ENCODE measurements around the gene FMOD. TPM values are rescaled to one million over a fixed set of nuclear protein-coding genes. Genes with fewer than 3 reads are reported as not detected.

The FMOD gene
- polyA plus RNA-seq, 3 donors: not detected

DNA sequence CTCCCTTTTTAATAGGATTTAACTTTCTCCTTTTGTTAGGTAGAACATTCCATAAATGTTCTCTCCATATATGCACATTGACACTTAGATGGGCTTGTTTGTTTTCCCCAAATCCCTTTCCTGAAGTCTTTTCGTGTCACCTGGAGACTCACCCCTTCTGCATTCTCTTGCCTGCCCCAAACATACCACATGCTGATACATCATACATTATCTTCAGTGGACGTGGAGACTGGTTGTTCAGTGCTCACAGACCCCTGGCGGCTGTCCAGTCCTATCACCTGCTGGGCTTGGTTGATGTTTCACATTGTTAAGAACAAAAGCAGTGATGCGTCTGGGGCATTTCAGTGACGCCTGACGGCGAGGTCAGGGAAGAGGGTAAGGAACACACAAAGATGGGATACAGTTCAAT, 22.2 kb downstream of the FMOD start:
- Histone ChIP-seq H3K27me3 (ENCODE audit: control insufficient read depth in 2 of 2, insufficient read depth in 2 of 2, low read length in 2 of 2) (no peaks in the 10 kb centered on the region), H3K9ac (ENCODE audit: insufficient read depth, low read length, poor library complexity, severe bottlenecking) (no peak overlapping the region), H3K4me3 (replicated peaks in 1 of 3; ENCODE audit: low read depth in 2 of 3, low read length in 3 of 3) (no peak overlapping the region), H3K79me2 (ENCODE audit: insufficient read depth, low read length) (peaks cover 5% of the 10 kb centered on the region), H3K4me2 (replicated peaks; ENCODE audit: extremely low read depth, low read length, poor library complexity, severe bottlenecking) (no peak overlapping the region), H3K4me1 (ENCODE audit: control insufficient read depth in 1 of 2, insufficient read depth in 2 of 2, low read length in 2 of 2) (peaks cover 45 to 54% of the 10 kb centered on the region in 2 donors), H3K27ac (ENCODE audit: low read depth in 1 of 2, low read length in 2 of 2) (no peak overlapping the region), H3K9me3 (replicated peaks in 1 of 2; ENCODE audit: control insufficient read depth in 1 of 2, insufficient read depth in 1 of 2, low read length in 2 of 2) (no peaks in the 10 kb centered on the region), H2AFZ (ENCODE audit: insufficient read depth, low read depth, low read length, poor library complexity, severe bottlenecking) (no peak overlapping the region), H3K36me3 (replicated peaks in 1 of 2; ENCODE audit: control insufficient read depth in 1 of 2, insufficient read depth in 2 of 2, low read length in 2 of 2) (no peaks in the 10 kb centered on the region), H4K20me1 (ENCODE audit: insufficient read depth, low read length) (no peaks in the 10 kb centered on the region)
- H3K36me3 Mint-ChIP-seq: no peaks in the 10 kb centered on the region
- H3K4me3 Mint-ChIP-seq: no peak overlapping the region
- intact Hi-C loops (cut with micrococcal nuclease): loop anchor here in 1 of 2 donors (5.0 kb wide), 1 partner anchor 41 kb away; no protein-coding TSS in a partner anchor
- 98% methylated on average over 6 of the region's 7 CpGs for WGBS (ENCODE audit: insufficient coverage)
- H3K4me1 Mint-ChIP-seq: peaks cover 46% of the 10 kb centered on the region
- no peak for DNase-seq
- H3K27me3 Mint-ChIP-seq (ENCODE audit: low read depth in 3 of 3): peaks cover 0 to 6% (median 0%) of the 10 kb centered on the region in 3 donors
- peak overlapping the region in 2 of 7 donors; percentile 4 to 94 for H3K27ac Mint-ChIP-seq
- H3K9me3 Mint-ChIP-seq: no peaks in the 10 kb centered on the region
- TF ChIP-seq, protein P1, sequence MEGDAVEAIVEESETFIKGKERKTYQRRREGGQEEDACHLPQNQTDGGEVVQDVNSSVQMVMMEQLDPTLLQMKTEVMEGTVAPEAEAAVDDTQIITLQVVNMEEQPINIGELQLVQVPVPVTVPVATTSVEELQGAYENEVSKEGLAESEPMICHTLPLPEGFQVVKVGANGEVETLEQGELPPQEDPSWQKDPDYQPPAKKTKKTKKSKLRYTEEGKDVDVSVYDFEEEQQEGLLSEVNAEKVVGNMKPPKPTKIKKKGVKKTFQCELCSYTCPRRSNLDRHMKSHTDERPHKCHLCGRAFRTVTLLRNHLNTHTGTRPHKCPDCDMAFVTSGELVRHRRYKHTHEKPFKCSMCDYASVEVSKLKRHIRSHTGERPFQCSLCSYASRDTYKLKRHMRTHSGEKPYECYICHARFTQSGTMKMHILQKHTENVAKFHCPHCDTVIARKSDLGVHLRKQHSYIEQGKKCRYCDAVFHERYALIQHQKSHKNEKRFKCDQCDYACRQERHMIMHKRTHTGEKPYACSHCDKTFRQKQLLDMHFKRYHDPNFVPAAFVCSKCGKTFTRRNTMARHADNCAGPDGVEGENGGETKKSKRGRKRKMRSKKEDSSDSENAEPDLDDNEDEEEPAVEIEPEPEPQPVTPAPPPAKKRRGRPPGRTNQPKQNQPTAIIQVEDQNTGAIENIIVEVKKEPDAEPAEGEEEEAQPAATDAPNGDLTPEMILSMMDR (IDR thresholded peaks at IDR 0.05): no peak

DNA sequence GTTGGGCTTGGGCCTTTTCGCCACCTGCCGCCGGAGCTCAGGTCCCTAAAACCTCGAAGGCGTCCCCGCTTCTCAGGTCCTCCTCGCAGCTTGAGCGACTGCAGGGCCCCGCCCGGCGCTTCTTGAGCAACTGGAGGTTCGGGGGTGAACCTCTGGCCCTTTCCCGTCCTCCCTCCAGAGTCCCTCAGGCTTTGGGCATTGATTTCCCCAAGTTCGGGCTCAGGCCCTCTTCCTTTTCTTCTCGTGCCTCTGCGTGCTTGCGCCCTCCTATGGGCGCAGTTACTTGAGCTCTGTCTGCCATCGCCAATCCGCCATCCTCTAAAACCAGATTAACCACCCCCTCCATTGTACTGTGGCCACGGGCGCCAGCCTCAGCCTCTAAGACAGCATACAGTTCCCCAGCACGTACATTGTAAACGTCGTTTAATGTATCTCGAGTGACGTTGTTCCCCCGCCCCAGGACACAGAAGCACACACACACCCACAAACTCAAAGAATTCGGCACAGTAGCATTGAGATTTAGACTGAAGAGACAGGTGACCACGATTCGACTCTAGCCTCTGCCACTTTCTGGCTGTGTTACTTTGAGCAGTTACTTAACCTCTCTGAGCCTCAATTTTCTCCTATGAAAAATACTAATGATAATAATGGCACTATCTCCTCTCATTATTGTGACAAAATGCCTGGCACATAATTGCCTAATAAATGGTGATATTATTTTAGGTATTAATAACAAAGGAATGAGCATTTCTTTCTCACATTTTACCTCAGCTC, 23.1 kb downstream of the FMOD start:
- WGBS (ENCODE audit: insufficient coverage): 8% methylated on average over 22 of the region's 31 CpGs
- H3K9me3 Mint-ChIP-seq: no peaks in the 10 kb centered on the region
- DNase-seq: peak; percentile 69 to 74 (median 71)
- peaks cover 53 to 62% of the 10 kb centered on the region in 2 donors for H3K4me1 ChIP-seq (ENCODE audit: control insufficient read depth in 1 of 2, insufficient read depth in 2 of 2, low read length in 2 of 2)
- peak overlapping the region; percentile 69 to 77 for H3K4me3 Mint-ChIP-seq
- H3K36me3 Mint-ChIP-seq: no peaks in the 10 kb centered on the region
- peaks cover 0 to 6% (median 0%) of the 10 kb centered on the region in 3 donors for H3K27me3 Mint-ChIP-seq (ENCODE audit: low read depth in 3 of 3)
- H3K27ac Mint-ChIP-seq: peak overlapping the region; percentile 94 to 98 (median 95)
- no peaks in the 10 kb centered on the region for H3K36me3 ChIP-seq (replicated peaks in 1 of 2; ENCODE audit: control insufficient read depth in 1 of 2, insufficient read depth in 2 of 2, low read length in 2 of 2)
- no peaks in the 10 kb centered on the region for H3K9me3 ChIP-seq (replicated peaks in 1 of 2; ENCODE audit: control insufficient read depth in 1 of 2, insufficient read depth in 1 of 2, low read length in 2 of 2)
- intact Hi-C loops (cut with micrococcal nuclease): loop anchor here in 1 of 2 donors (5.0 kb wide), 1 partner anchor 41 kb away; no protein-coding TSS in a partner anchor
- TF ChIP-seq, protein P1 (IDR thresholded peaks at IDR 0.05): peak; percentile 47
- H3K9ac ChIP-seq (ENCODE audit: insufficient read depth, low read length, poor library complexity, severe bottlenecking): peak overlapping the region; percentile 72
- H4K20me1 ChIP-seq (ENCODE audit: insufficient read depth, low read length): no peaks in the 10 kb centered on the region
- peak overlapping the region; percentile 84 for H2AFZ ChIP-seq (ENCODE audit: insufficient read depth, low read depth, low read length, poor library complexity, severe bottlenecking)
- peaks cover 54% of the 10 kb centered on the region for H3K4me1 Mint-ChIP-seq
- H3K79me2 ChIP-seq (ENCODE audit: insufficient read depth, low read length): peaks cover 5% of the 10 kb centered on the region
- peak overlapping the region; percentile 87 for H3K4me2 ChIP-seq (replicated peaks; ENCODE audit: extremely low read depth, low read length, poor library complexity, severe bottlenecking)
- peak overlapping the region in 2 of 3 experiments; percentile 53 to 74 for H3K4me3 ChIP-seq (replicated peaks in 1 of 3; ENCODE audit: low read depth in 2 of 3, low read length in 3 of 3)
- no peaks in the 10 kb centered on the region for H3K27me3 ChIP-seq (ENCODE audit: control insufficient read depth in 2 of 2, insufficient read depth in 2 of 2, low read length in 2 of 2)
- H3K27ac ChIP-seq (ENCODE audit: low read depth in 1 of 2, low read length in 2 of 2): peak overlapping the region; percentile 93 to 94

All from CD14-positive monocyte (primary cell).